Glutamatergic neuron (in vitro differentiated cells): ENCODE results near the gene CCL5. TPM values are rescaled to one million over a fixed set of nuclear protein-coding genes. Genes with fewer than 3 reads are reported as not detected.

ENCODE experiments used
- DNase-seq: peaks from one replicate; pipeline ENCODE4 v3.0.0; 2022
- H3K27ac Mint-ChIP-seq: one replicate; pipeline ENCODE4 v1.8.0; 2020; ENCODE audit warnings: mild to moderate bottlenecking, mixed read lengths, inconsistent platforms; ENCODE audit not compliant: unreplicated experiment
- H3K27me3 Mint-ChIP-seq: one replicate; pipeline ENCODE4 v1.8.0; 2020; ENCODE audit warnings: mild to moderate bottlenecking, moderate library complexity, mixed read lengths, inconsistent platforms; ENCODE audit not compliant: unreplicated experiment
- H3K36me3 Mint-ChIP-seq: one replicate; pipeline ENCODE4 v1.8.0; 2020; ENCODE audit warnings: mild to moderate bottlenecking, mixed read lengths, inconsistent platforms; ENCODE audit not compliant: unreplicated experiment
- H3K4me1 Mint-ChIP-seq: one replicate; pipeline ENCODE4 v1.8.0; 2020; ENCODE audit warnings: mild to moderate bottlenecking, low read depth, mixed read lengths, inconsistent platforms; ENCODE audit not compliant: unreplicated experiment
- H3K4me3 Mint-ChIP-seq: one replicate; pipeline ENCODE4 v1.8.0; 2020; ENCODE audit warnings: mild to moderate bottlenecking, mixed read lengths, inconsistent platforms; ENCODE audit not compliant: unreplicated experiment
- H3K9me3 Mint-ChIP-seq: one replicate; pipeline ENCODE4 v1.8.0; 2020; ENCODE audit warnings: mild to moderate bottlenecking, moderate library complexity, mixed read lengths, inconsistent platforms; ENCODE audit not compliant: unreplicated experiment
- total RNA-seq: library from RNA; stranded (reverse); fragmentation: NEBNext Ultra II Directional; extraction: Animal tissue kit (Norgen Biotek cat#: 25700); gene quantifications from one replicate; pipeline ENCODE4 v1.2.1, GENCODE V29; 2021; ENCODE audit not compliant: unreplicated experiment
- TF ChIP-seq, protein P1 (sequence below): fragments of 200-600 bp; sonication (generic); IDR thresholded peaks from one replicate; pipeline ENCODE4 v1.5.0; 2021; ENCODE audit not compliant: partially characterized antibody, unreplicated experiment

The CCL5 gene
- total RNA-seq, 1 donor from 2014 or later = not detected

DNA sequence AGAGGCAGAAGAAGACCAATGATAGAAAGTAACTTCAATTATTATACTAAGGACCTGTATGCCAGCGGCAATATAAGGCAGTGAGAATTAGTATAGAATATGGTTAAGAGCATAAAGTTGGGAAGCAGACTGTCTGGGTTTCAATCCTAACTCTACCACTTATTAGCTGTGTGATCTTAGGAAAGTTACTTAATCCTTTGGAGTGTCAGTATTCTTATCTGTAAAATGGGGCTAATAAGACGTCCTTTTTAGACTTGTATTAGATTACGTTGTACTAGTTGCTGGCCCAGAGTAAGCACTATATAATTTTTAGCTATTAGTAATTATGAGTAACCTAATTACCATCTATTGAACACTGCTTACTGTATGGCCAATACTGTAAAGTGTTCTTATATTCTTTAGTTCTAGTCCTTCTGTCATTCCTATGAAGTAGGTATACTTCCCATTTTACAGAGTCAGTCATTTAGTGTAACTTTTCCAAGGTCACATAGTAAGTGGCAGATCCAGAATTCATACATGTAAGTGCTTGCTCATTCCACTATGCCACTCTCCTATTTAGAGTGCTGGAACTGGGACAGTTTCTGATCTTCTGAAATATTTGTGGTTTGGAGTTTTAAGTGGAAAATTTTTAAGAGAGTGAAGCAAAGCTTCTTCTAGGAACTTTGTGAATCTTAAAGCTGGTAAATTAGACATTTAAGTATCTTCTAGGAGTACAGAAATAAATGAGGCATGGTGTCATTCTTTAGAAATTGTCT is 33.9 kb downstream of the CCL5 start:
- peaks cover 2% of the 10 kb centered on the region for H3K36me3 Mint-ChIP-seq
- no peak overlapping the region for H3K4me3 Mint-ChIP-seq
- no peak overlapping the region for H3K27ac Mint-ChIP-seq

DNA sequence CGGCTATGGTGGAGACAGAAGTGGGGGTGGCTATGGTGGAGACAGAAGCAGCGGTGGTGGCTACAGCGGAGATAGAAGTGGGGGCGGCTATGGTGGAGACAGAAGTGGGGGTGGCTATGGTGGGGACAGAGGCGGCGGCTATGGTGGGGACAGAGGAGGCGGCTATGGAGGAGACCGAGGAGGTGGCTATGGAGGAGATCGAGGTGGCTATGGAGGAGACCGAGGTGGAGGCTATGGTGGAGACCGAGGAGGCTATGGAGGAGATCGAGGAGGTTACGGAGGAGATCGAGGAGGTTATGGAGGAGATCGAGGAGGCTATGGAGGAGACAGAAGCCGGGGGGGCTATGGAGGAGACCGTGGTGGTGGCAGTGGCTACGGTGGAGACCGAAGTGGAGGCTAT is 35.6 kb downstream of the CCL5 start:
- Mint-ChIP-seq H3K9me3 (no peaks in the 10 kb centered on the region), H3K4me3 (no peak overlapping the region), H3K4me1 (peaks cover under 1% of the 10 kb centered on the region), H3K27me3 (peaks cover 2% of the 10 kb centered on the region), H3K27ac (no peak overlapping the region), H3K36me3 (no peaks in the 10 kb centered on the region)
- no peak for DNase-seq
- TF ChIP-seq, protein P1, sequence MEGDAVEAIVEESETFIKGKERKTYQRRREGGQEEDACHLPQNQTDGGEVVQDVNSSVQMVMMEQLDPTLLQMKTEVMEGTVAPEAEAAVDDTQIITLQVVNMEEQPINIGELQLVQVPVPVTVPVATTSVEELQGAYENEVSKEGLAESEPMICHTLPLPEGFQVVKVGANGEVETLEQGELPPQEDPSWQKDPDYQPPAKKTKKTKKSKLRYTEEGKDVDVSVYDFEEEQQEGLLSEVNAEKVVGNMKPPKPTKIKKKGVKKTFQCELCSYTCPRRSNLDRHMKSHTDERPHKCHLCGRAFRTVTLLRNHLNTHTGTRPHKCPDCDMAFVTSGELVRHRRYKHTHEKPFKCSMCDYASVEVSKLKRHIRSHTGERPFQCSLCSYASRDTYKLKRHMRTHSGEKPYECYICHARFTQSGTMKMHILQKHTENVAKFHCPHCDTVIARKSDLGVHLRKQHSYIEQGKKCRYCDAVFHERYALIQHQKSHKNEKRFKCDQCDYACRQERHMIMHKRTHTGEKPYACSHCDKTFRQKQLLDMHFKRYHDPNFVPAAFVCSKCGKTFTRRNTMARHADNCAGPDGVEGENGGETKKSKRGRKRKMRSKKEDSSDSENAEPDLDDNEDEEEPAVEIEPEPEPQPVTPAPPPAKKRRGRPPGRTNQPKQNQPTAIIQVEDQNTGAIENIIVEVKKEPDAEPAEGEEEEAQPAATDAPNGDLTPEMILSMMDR = no peak

More for the DNA sequence above, 33.9 kb downstream of the CCL5 start:
- Mint-ChIP-seq H3K27me3 (peaks cover 2% of the 10 kb centered on the region), H3K9me3 (no peaks in the 10 kb centered on the region), H3K4me1 (peaks cover 6% of the 10 kb centered on the region)
- TF ChIP-seq, protein P1 = no peak
- no peak for DNase-seq

DNA sequence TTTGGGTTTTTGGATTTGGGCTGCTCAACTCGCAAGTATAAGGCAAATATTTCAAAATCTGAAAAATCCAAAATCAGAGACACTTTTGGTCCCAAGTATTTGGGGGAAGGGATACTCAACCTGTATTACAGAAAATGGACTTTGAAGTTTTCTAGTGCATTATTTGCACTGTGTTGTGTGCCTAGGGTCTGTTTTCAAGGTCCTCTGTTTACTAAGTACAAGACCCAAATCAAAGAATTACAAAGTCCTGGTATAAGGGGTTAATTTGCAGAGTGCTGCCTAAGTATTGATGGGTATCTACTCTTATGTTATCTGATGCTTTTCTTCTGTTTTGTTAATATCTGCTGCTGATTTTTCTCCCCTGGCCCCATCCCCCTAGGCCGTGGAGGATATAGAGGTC is 36.5 kb downstream of the CCL5 start:
- TF ChIP-seq, protein P1 = no peak
- peaks cover 2% of the 10 kb centered on the region for H3K27me3 Mint-ChIP-seq
- no peaks in the 10 kb centered on the region for H3K36me3 Mint-ChIP-seq
- no peak for DNase-seq
- H3K4me1 Mint-ChIP-seq = no peaks in the 10 kb centered on the region
- no peak overlapping the region for H3K27ac Mint-ChIP-seq
- no peak overlapping the region for H3K4me3 Mint-ChIP-seq
- H3K9me3 Mint-ChIP-seq = no peaks in the 10 kb centered on the region

DNA sequence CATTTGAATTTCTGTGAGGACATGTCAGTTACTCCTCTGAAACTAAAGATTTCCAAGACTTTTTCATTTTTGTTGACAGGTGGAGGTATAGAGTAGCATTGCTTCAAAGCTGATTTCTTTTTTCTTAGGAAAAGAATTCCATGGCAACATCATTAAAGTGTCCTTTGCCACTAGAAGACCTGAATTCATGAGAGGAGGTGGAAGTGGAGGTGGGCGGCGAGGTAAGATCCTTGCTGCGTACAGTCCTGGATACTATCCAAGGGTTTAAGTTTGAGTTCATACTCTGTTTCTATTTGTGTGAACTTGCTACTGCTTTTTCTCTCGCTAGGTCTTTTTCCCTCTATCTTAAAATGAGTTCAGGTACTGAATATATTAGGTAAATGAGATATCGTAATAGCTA is 37.9 kb downstream of the CCL5 start:
- H3K4me1 Mint-ChIP-seq = no peaks in the 10 kb centered on the region
- no peak for DNase-seq
- no peak overlapping the region for H3K4me3 Mint-ChIP-seq
- H3K27ac Mint-ChIP-seq = peak overlapping the region; percentile 26
- no peaks in the 10 kb centered on the region for H3K9me3 Mint-ChIP-seq
- TF ChIP-seq, protein P1 = no peak
- H3K27me3 Mint-ChIP-seq = peaks cover 2% of the 10 kb centered on the region
- H3K36me3 Mint-ChIP-seq = no peaks in the 10 kb centered on the region

DNA sequence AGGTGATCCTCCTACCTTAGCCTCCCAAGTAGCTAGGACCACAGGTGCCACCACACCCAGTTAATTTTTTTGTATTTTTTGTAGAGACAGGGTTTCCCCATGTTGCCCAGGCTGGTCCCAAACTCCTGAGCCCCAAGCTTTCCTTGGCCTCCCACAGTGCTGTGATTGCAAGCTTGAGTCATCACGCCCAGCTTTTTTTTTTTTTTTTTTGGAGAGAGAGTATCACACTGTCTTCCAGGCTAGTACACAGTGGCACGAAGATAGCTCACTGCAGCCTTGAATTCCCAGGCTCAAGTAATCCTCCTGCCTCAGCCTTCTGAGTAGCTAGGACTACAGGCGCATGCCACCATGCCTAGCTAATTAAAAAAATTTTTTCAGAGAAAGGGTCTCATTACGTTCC is 38.7 kb downstream of the CCL5 start:
- H3K4me3 Mint-ChIP-seq = no peak overlapping the region

More for the DNA sequence above, 38.7 kb downstream of the CCL5 start:
- Mint-ChIP-seq H3K27me3 (peaks cover 2% of the 10 kb centered on the region), H3K4me1 (no peaks in the 10 kb centered on the region), H3K36me3 (no peaks in the 10 kb centered on the region), H3K9me3 (no peaks in the 10 kb centered on the region), H3K27ac (no peak overlapping the region)
- DNase-seq = no peak
- TF ChIP-seq, protein P1 = no peak
